Measurements from ENCODE around the gene PKD1. TPM values are rescaled to one million over a fixed set of nuclear protein-coding genes. Genes with fewer than 3 reads are reported as not detected.

PKD1 gene
- total RNA-seq, 1 donor from 2014 or later: 77.3 TPM

Other genes with a start within 250 kb of the PKD1 start
- not detected in 2 replicates for gene HS3ST6, start 217.5 kb downstream of the PKD1 start, total RNA-seq
- gene MSRB1, start 192.7 kb downstream of the PKD1 start, total RNA-seq: 14.0 and 14.1 TPM in 2 replicates
- gene RPL3L, start 181.2 kb downstream of the PKD1 start, total RNA-seq: not detected in 2 replicates
- 119 and 123 TPM in 2 replicates for gene NDUFB10, start 176.4 kb downstream of the PKD1 start, total RNA-seq
- gene RPS2, start 171.1 kb downstream of the PKD1 start, total RNA-seq: 2,826 and 2,856 TPM in 2 replicates
- 0.18 TPM in 1 of 2 replicates, not detected in the other for gene RNF151, start 169.0 kb downstream of the PKD1 start, total RNA-seq
- 36.7 and 38.2 TPM in 2 replicates for gene TBL3, start 163.8 kb downstream of the PKD1 start, total RNA-seq
- gene NOXO1, start 154.4 kb downstream of the PKD1 start, total RNA-seq: 0.25 and 0.55 TPM in 2 replicates
- 24.4 and 27.1 TPM in 2 replicates for gene GFER, start 151.7 kb downstream of the PKD1 start, total RNA-seq
- 4.9 and 5.3 TPM in 2 replicates for gene SYNGR3, start 145.9 kb downstream of the PKD1 start, total RNA-seq
- 58.9 and 63.6 TPM in 2 replicates for gene ZNF598, start 126.1 kb downstream of the PKD1 start, total RNA-seq
- 0.70 and 0.80 TPM in 2 replicates for gene NPW, start 116.1 kb downstream of the PKD1 start, total RNA-seq
- gene NHERF2, start 109.0 kb downstream of the PKD1 start, total RNA-seq: 2.2 and 3.1 TPM in 2 replicates
- 32.9 and 33.2 TPM in 2 replicates for gene NTHL1, start 88.1 kb downstream of the PKD1 start, total RNA-seq
- gene TSC2, start 87.9 kb downstream of the PKD1 start, total RNA-seq: 96.9 and 110 TPM in 2 replicates
- 0.59 TPM in 1 of 2 replicates, not detected in the other for gene RAB26, start 12.7 kb upstream of the PKD1 start, total RNA-seq
- 57.6 and 62.8 TPM in 2 replicates for gene TRAF7, start 19.9 kb upstream of the PKD1 start, total RNA-seq
- 0.16 and 0.20 TPM in 2 replicates for gene CASKIN1, start 60.7 kb upstream of the PKD1 start, total RNA-seq
- 38.4 and 39.4 TPM in 2 replicates for gene MLST8, start 69.6 kb upstream of the PKD1 start, total RNA-seq
- gene BRICD5, start 75.0 kb upstream of the PKD1 start, total RNA-seq: 10.6 and 12.1 TPM in 2 replicates
- gene PGP, start 78.9 kb upstream of the PKD1 start, total RNA-seq: 24.4 and 26.1 TPM in 2 replicates
- 30.3 and 30.9 TPM in 2 replicates for gene E4F1, start 87.7 kb upstream of the PKD1 start, total RNA-seq
- gene DNASE1L2, start 100.5 kb upstream of the PKD1 start, total RNA-seq: 2.6 and 2.8 TPM in 2 replicates
- gene ECI1, start 115.7 kb upstream of the PKD1 start, total RNA-seq: 30.2 and 34.2 TPM in 2 replicates
- gene RNPS1, start 132.2 kb upstream of the PKD1 start, total RNA-seq: 299 and 307 TPM in 2 replicates
- gene ABCA3, start 204.8 kb upstream of the PKD1 start, total RNA-seq: 6.6 and 7.0 TPM in 2 replicates

Data from T-helper 2 cell treated with Interferon-gamma antibody and Interleukin-4, amounts not matched to agents 100 ng/mL and 5 ng/mL, for 36 hours (primary cell).